Left ventricle myocardium inferior (tissue), 1 donor: ENCODE results near the gene GRB7. TPM values are rescaled to one million over a fixed set of nuclear protein-coding genes. Genes with fewer than 3 reads are reported as not detected.

Experiments
- DNase-seq: peaks from one replicate; pipeline ENCODE4 v3.0.0-alpha.2; 2020
- H3K27ac ChIP-seq: fragments of 200-600 bp; replicated peaks from 2 replicates; pipeline ENCODE4 v1.8.0; 2021
- H3K27me3 ChIP-seq: fragments of 200-600 bp; 2 replicates; pipeline ENCODE4 v1.8.0; 2021; ENCODE audit warnings: low read depth
- H3K36me3 ChIP-seq: fragments of 200-600 bp; 2 replicates; pipeline ENCODE4 v1.8.0; 2021
- H3K4me1 ChIP-seq: fragments of 200-600 bp; 2 replicates; pipeline ENCODE4 v1.8.0; 2021
- H3K4me3 ChIP-seq: fragments of 200-600 bp; 2 replicates; pipeline ENCODE4 v1.8.0; 2021; ENCODE audit warnings: mild to moderate bottlenecking, moderate library complexity
- H3K9me3 ChIP-seq: fragments of 200-600 bp; replicated peaks from 2 replicates; pipeline ENCODE4 v1.8.0; 2021
- CTCF ChIP-seq: fragments of 200-600 bp; IDR thresholded peaks from 2 replicates; pipeline ENCODE4 v1.8.0; 2021; ENCODE audit warnings: antibody characterized with exemption, mild to moderate bottlenecking, borderline replicate concordance
- intact Hi-C: fragments of 100-400 bp; cut with micrococcal nuclease; formaldehyde crosslinking; loops from one replicate; pipeline ENCODE4 v1.11.0; 2022
- total RNA-seq: library from RNA; stranded (reverse); fragmentation: NEBNext Ultra II Directional; extraction: Animal tissue kit (Norgen Biotek cat#: 25700); gene quantifications from one replicate; pipeline ENCODE4 v1.2.1, GENCODE V29; 2021
- donor health status: DM: no; HTN: yes; CAD: no; lungs with severe emphysema.

The GRB7 gene
- total RNA-seq, 1 donor from 2014 or later, result 1.1 TPM

GRCh38 chr17:39750131-39751015 lies 12.6 kb downstream of the GRB7 start:
- no peak for DNase-seq
- Histone ChIP-seq H3K27ac (peak overlapping the region; percentile 69), H3K4me3 (no peak overlapping the region), H3K36me3 (no peaks in the 10 kb centered on the region), H3K9me3 (no peaks in the 10 kb centered on the region), H3K4me1 (peaks cover 43% of the 10 kb centered on the region), H3K27me3 (peaks cover under 1% of the 10 kb centered on the region)
- TF ChIP-seq CTCF, result no peak
- intact Hi-C loops, result no loop called here

- no peak overlapping the region for H3K27ac ChIP-seq
- no peak for TF ChIP-seq CTCF
These were observed 13.3 kb downstream of the GRB7 start for GRCh38 chr17:39751016-39751543.

GRCh38 chr17:39751637-39752036 lies 13.9 kb downstream of the GRB7 start:
- no peaks in the 10 kb centered on the region for H3K36me3 ChIP-seq
- no peak for DNase-seq
- intact Hi-C loops, result no loop called here
- H3K4me1 ChIP-seq, result peaks cover 43% of the 10 kb centered on the region
- no peak for TF ChIP-seq CTCF
- no peak overlapping the region for H3K4me3 ChIP-seq
- H3K27me3 ChIP-seq, result no peaks in the 10 kb centered on the region
- no peak overlapping the region for H3K27ac ChIP-seq
- no peaks in the 10 kb centered on the region for H3K9me3 ChIP-seq

More at GRCh38 chr17:39751016-39751543, 13.3 kb downstream of the GRB7 start:
- no peaks in the 10 kb centered on the region for H3K9me3 ChIP-seq
- no peak overlapping the region for H3K4me3 ChIP-seq
- peaks cover 43% of the 10 kb centered on the region for H3K4me1 ChIP-seq
- H3K36me3 ChIP-seq, result no peaks in the 10 kb centered on the region
- no peak for DNase-seq
- intact Hi-C loops, result no loop called here
- no peaks in the 10 kb centered on the region for H3K27me3 ChIP-seq

GRCh38 chr17:39752241-39752881 lies 14.6 kb downstream of the GRB7 start:
- Histone ChIP-seq H3K9me3 (no peaks in the 10 kb centered on the region), H3K4me1 (peaks cover 43% of the 10 kb centered on the region), H3K4me3 (no peak overlapping the region), H3K27me3 (no peaks in the 10 kb centered on the region), H3K36me3 (no peaks in the 10 kb centered on the region), H3K27ac (no peak overlapping the region)
- intact Hi-C loops, result no loop called here
- no peak for TF ChIP-seq CTCF
- no peak for DNase-seq

- peak overlapping the region; percentile 73 for H3K4me3 ChIP-seq
- H3K4me1 ChIP-seq, result peaks cover 43% of the 10 kb centered on the region
- no peak for TF ChIP-seq CTCF
- peak; percentile 64 for DNase-seq
- H3K27me3 ChIP-seq, result no peaks in the 10 kb centered on the region
- H3K27ac ChIP-seq, result peak overlapping the region; percentile 94
- intact Hi-C loops, result no loop called here
- no peaks in the 10 kb centered on the region for H3K36me3 ChIP-seq
- H3K9me3 ChIP-seq, result no peaks in the 10 kb centered on the region
These were observed 15.9 kb downstream of the GRB7 start for GRCh38 chr17:39753514-39754160.
